GM10266 (cell line): ENCODE measurements around the gene ALKBH5.

ENCODE experiments used
- DNase-seq: peaks from one replicate; pipeline ENCODE4 v3.0.0; 2012; ENCODE audit errors: extremely low spot score
- TF ChIP-seq, protein P1 (sequence below): IDR thresholded peaks from 2 replicates; pipeline ENCODE4 v1.5.1; 2012; ENCODE audit warnings: mild to moderate bottlenecking, low read depth; ENCODE audit not compliant: control insufficient read depth, insufficient read depth; ENCODE audit errors: missing control alignments

The ALKBH5 gene

DNA sequence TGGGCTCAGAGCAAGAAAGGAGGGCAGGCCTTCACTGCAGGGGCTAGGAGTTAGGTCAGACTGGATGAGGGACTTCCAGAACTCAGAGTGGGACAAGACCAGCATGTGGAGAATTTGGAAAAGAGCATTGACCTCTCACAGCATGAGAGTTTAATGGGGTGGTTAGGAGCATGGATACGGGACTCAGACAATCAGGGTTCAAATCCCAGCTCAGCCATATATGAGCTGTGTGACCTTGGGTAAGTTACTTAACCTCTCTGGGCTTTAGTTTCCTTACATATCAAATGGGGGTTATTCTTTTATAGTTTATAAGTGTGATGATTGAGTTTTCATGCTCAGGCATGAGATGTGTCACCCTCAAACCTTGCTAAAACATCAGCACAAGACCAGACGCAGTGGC lies 37.4 kb upstream of the ALKBH5 start:
- TF ChIP-seq, protein P1, sequence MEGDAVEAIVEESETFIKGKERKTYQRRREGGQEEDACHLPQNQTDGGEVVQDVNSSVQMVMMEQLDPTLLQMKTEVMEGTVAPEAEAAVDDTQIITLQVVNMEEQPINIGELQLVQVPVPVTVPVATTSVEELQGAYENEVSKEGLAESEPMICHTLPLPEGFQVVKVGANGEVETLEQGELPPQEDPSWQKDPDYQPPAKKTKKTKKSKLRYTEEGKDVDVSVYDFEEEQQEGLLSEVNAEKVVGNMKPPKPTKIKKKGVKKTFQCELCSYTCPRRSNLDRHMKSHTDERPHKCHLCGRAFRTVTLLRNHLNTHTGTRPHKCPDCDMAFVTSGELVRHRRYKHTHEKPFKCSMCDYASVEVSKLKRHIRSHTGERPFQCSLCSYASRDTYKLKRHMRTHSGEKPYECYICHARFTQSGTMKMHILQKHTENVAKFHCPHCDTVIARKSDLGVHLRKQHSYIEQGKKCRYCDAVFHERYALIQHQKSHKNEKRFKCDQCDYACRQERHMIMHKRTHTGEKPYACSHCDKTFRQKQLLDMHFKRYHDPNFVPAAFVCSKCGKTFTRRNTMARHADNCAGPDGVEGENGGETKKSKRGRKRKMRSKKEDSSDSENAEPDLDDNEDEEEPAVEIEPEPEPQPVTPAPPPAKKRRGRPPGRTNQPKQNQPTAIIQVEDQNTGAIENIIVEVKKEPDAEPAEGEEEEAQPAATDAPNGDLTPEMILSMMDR: no peak

DNA sequence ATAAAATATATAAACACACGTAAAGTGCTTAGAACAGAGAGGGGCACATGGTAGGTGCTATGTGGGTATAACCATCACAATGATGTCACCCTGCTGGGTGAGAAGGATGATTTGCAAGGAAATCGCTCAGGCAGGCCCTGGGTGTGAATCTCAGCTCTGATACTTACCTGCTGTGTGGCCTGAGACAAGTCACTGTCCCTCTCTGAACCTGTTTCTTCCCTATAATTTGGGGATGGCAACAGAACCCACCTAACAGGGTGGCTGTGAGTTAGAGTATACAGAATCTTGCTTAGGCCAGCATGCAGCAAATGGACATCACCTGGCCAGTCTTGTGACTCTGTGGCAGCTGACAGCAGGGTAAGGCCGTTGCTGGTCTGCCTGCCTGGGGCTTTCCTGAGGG lies 36.6 kb upstream of the ALKBH5 start:
- DNase-seq: no peak
- TF ChIP-seq, protein P1: no peak

More for the DNA sequence above, 37.4 kb upstream of the ALKBH5 start:
- no peak for DNase-seq

DNA sequence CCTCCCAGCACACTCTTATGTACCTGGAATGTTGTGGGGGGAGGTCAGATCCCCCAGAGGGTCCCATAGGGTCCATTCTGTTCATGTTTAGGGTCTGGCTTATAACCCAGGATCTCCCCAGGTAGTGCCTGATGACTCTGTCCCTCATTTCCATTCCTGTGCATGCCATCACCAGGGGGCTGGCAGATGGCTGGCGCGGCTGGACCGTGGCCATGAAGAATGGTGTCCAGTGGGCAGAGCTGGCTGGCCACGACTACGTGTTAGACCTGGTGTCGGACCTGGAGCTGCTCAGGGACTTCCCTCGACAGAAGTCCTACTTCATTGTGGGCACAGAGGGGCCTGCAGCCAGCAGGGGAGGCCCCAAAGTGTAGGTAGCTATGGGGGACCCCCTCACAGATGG lies 35.0 kb upstream of the ALKBH5 start:
- TF ChIP-seq, protein P1: no peak
- DNase-seq: no peak

DNA sequence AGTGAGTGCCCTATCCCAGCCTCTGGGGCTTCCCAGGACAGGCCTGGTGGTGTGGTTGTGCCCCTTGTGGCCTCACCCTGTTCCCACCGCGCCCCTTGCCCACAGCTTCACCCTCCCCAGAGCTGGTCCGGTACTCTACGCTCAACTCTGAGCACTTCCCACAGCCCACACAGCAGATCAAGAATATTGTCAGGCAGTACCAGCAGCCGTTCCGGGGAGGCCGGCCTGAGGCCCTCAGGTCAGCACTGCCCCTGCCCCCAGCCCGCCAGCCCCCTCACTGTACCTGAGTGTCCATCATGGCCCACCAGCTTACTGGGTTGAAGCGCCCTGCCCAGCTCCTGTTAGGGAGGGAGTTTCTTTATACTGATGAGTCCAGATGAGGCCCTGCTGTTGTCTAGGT lies 32.3 kb upstream of the ALKBH5 start:
- DNase-seq: no peak
- TF ChIP-seq, protein P1: no peak

DNA sequence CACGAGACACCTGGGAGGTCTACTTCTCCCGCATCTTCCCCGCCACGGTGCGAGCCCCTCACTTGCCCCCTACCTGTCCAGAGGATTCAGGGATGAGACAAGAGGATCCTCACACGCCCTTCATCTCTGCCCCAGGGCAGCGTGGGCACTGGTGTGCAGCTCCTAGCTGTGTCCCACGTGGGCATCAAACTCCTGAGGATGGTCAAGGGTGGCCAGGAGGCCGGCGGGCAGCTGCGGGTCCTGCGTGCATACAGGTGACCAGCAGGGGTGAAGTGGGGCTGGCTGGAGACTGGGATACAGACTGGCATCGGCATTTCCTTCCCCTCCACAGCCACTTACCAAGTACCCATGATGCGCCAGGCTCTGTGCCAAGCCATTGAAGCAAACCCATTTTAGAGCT lies 28.4 kb upstream of the ALKBH5 start:
- TF ChIP-seq, protein P1: no peak
- no peak for DNase-seq

DNA sequence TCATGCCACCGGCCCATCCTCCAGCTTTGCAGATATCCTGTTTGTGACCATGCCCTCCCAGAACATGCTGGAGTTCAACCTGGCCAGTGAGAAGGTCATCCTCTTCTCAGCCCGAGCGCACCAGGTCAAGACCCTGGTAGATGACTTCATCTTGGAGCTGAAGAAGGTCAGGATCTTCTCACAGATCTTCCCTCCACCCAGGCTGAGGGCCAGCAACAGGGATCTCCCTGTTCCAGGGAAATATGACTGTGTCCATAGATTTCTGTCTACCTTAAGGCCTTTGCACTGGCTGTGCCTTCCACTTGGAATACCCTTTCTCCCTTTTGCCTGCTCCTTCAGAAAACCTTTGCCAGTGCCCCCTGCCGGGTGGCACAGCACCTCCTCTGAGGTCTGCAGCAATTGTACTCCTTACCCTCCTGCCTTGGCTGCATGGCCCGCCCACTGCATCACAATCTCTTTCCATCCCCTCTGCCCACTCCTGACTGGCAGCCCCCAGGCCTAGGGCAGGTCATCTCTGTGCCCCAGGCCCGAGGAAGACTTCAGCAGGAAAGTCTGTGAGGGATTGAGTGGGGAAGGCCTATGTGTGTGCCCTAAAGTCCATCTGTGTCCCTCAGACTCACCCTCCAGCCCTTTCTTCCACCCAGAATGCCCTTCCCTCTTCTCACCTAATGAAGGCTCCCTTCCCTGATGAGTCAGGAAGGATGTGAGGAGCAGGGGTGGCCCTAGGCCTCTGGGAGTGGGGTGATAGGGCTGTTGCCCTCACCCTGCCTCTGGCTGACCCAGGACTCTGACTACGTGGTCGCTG lies 27.3 kb upstream of the ALKBH5 start:
- DNase-seq: no peak

DNA sequence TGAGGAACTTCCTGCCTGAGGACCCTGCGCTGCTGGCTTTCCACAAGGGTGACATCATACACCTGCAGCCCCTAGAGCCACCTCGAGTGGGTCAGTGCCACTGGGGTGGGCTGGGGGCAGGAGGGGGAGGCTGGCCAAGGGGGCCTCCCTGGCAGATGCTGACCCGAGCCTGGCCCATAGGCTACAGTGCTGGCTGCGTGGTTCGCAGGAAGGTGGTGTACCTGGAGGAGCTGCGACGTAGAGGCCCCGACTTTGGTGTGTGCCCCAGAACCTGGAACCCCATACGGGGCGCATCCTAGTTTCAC lies 26.7 kb upstream of the ALKBH5 start:
- TF ChIP-seq, protein P1: no peak
- no peak for DNase-seq

More for the DNA sequence above, 27.3 kb upstream of the ALKBH5 start:
- TF ChIP-seq, protein P1: peak; percentile 5
